Measurements from ENCODE around the gene TP53AIP1.

TP53AIP1 gene

DNA sequence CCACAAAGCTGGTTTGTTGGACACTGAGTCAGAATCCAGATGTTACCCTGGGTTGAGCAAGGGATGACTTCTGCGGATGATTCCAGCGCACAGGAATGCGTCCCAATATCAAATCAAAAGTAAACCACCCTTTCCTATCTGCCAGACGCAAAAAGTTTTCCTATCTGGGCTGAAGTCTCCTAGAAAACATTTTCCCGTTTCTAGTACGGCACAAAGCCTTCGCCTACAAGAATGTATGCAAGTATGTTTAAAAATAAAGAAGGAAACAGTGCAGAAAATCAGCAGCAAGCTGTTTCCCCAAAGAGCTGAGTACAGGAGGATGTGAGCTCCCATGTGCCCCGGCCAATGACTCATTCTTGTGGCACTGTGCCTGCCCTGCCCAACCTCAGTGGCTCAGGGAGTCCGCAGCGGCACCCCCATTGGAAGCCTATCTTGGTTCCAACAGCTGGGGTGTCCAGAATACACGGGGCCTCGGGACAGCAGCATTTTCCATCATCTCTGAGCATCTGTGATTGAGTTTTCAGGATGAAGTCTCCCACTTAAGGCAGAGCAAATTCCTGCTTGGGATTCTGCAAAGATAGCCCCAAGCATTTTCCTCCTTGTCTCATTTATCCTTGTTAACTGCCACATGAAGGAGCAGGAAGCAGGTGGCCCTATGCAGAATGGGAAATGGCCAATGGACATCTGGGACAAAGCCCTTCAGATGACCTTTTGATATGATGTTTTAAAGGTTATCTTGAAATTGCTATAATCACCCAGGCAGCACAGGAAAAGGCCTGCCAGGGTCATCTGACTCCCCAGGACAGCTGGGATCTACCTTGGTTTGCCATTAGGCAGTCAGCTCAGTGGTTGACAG lies 34.1 kb downstream of the TP53AIP1 start:
- H3K4me3 ChIP-seq (ENCODE audit: low read length) = no peak overlapping the region
- H3K9ac ChIP-seq (ENCODE audit: low read length) = no peak overlapping the region
- no peaks in the 10 kb centered on the region for H3K4me1 ChIP-seq (ENCODE audit: control insufficient read depth, insufficient read depth, low read length)
- H3K27ac ChIP-seq (ENCODE audit: low read depth, low read length) = no peak overlapping the region
- H3K27me3 ChIP-seq (ENCODE audit: control insufficient read depth, insufficient read depth, low read length) = no peaks in the 10 kb centered on the region
- no peaks in the 10 kb centered on the region for H3K36me3 ChIP-seq (ENCODE audit: control insufficient read depth, insufficient read depth, low read length)

GRCh38 chr11:128907585-128907984 lies 35.1 kb downstream of the TP53AIP1 start:
- no peak overlapping the region for H3K9ac ChIP-seq (ENCODE audit: low read length)
- no peak overlapping the region for H3K4me3 ChIP-seq (ENCODE audit: low read length)
- no peak overlapping the region for H3K27ac ChIP-seq (ENCODE audit: low read depth, low read length)
- H3K27me3 ChIP-seq (ENCODE audit: control insufficient read depth, insufficient read depth, low read length) = no peaks in the 10 kb centered on the region
- H3K36me3 ChIP-seq (ENCODE audit: control insufficient read depth, insufficient read depth, low read length) = no peaks in the 10 kb centered on the region
- no peaks in the 10 kb centered on the region for H3K4me1 ChIP-seq (ENCODE audit: control insufficient read depth, insufficient read depth, low read length)

- Histone ChIP-seq H3K4me3 (ENCODE audit: low read length) (no peak overlapping the region), H3K27ac (ENCODE audit: low read depth, low read length) (no peak overlapping the region), H3K36me3 (ENCODE audit: control insufficient read depth, insufficient read depth, low read length) (no peaks in the 10 kb centered on the region), H3K4me1 (ENCODE audit: control insufficient read depth, insufficient read depth, low read length) (no peaks in the 10 kb centered on the region), H3K27me3 (ENCODE audit: control insufficient read depth, insufficient read depth, low read length) (no peaks in the 10 kb centered on the region), H3K9ac (ENCODE audit: low read length) (no peak overlapping the region)
Observed at GRCh38 chr11:128906185-128907050, 36.3 kb downstream of the TP53AIP1 start.

DNA sequence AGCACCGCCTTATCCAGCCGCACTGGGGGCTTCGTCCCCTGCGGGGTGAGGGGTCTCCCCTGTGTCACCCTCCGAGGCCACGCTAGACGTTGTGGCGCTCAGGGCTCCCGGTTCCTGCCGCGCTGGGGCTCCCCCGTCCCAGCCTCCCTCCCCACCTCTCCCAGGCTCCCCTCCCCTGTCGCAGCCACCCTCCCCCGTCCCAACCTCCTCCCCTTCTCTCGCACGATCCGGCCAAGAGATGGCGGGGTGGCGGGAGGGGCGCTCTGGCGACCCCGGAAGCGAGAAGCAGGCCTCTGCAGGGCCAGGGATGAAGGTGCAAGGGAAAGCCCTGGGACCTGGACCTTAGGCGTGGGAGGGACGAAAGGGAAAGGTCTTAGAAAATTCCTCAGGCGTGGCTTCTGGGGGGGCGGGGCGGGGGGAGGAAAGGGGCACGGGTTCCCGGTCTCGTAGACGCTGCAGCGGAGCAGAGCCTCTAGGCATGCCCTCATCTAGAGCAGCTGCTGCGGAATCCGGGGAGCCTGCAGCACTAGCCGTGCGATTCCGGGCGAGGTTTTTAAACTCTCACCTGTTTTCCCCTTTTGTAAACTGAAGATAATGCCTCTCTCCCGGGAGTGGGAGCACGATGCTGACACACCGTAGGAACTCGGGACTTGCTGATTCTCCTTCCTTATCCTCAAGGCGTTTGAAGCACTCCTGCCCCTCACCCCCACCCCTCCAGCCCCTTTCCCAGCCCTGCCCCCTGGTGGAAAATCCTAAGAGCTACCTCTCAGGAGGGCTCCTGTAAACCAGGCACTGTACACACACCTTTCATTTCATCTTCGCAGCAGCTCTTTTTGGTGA lies 37.1 kb downstream of the TP53AIP1 start:
- no peaks in the 10 kb centered on the region for H3K36me3 ChIP-seq (ENCODE audit: control insufficient read depth, insufficient read depth, low read length)
- peak overlapping the region; percentile 22 for H3K27ac ChIP-seq (ENCODE audit: low read depth, low read length)
- peak overlapping the region; percentile 62 for H3K4me3 ChIP-seq (ENCODE audit: low read length)
- H3K27me3 ChIP-seq (ENCODE audit: control insufficient read depth, insufficient read depth, low read length) = no peaks in the 10 kb centered on the region
- H3K4me1 ChIP-seq (ENCODE audit: control insufficient read depth, insufficient read depth, low read length) = no peaks in the 10 kb centered on the region
- H3K9ac ChIP-seq (ENCODE audit: low read length) = no peak overlapping the region

DNA sequence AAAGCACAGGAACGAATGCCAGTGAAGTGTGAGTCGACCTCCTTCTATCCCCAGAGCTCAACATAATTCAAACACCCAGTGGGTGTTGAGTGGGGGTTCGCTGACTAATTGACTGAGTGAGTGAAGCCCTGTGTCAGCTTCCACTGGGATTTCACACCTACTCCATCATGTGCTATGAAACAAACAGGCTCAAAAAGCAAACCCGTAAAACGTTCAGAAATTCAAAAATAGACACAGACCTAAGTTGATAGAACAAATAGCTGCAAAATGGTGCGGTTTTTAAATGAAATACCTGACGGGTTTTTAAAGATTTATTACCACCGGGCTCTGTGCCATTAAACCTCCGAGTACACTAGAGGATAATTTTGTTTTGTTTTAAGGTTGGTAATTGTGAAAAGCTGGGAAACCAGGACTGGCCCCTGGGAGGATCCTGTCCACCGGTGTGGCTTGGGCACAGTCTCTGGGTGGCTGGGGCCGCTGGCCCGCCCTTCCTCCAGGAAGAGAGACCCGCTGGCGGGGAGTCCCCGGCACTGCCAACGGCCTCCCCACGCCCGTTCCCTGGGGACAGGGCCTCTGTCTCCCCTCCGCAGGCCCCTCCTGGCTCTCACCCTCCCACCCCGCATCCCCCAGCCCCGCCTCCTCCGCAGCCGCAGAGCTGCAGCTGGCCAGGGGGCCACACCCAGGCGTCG lies 37.9 kb downstream of the TP53AIP1 start:
- Histone ChIP-seq H3K27ac (ENCODE audit: low read depth, low read length) (no peak overlapping the region), H3K9ac (ENCODE audit: low read length) (no peak overlapping the region), H3K36me3 (ENCODE audit: control insufficient read depth, insufficient read depth, low read length) (no peaks in the 10 kb centered on the region), H3K27me3 (ENCODE audit: control insufficient read depth, insufficient read depth, low read length) (no peaks in the 10 kb centered on the region), H3K4me1 (ENCODE audit: control insufficient read depth, insufficient read depth, low read length) (no peaks in the 10 kb centered on the region), H3K4me3 (ENCODE audit: low read length) (peak overlapping the region; percentile 62)

DNA sequence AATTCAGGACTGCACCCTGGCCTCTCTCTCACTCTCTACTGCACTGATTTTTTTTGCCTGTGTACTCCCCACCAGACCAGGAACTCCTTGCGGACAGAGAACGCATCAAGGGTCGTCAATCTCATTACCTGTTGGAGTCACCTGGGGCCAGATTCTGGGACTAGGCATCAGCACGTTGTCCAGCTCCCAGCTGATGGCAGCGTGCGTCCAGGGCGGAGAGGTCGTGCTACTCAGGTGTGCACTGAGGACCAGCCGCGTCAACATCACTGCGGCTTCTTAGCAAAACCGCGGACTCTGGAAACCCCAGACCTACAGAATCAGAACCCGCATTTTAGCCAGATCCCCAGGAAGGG lies 38.4 kb downstream of the TP53AIP1 start:
- Histone ChIP-seq H3K36me3 (ENCODE audit: control insufficient read depth, insufficient read depth, low read length) (no peaks in the 10 kb centered on the region), H3K4me3 (ENCODE audit: low read length) (no peak overlapping the region), H3K27me3 (ENCODE audit: control insufficient read depth, insufficient read depth, low read length) (no peaks in the 10 kb centered on the region), H3K27ac (ENCODE audit: low read depth, low read length) (peak overlapping the region; percentile 40), H3K4me1 (ENCODE audit: control insufficient read depth, insufficient read depth, low read length) (no peaks in the 10 kb centered on the region), H3K9ac (ENCODE audit: low read length) (no peak overlapping the region)

DNA sequence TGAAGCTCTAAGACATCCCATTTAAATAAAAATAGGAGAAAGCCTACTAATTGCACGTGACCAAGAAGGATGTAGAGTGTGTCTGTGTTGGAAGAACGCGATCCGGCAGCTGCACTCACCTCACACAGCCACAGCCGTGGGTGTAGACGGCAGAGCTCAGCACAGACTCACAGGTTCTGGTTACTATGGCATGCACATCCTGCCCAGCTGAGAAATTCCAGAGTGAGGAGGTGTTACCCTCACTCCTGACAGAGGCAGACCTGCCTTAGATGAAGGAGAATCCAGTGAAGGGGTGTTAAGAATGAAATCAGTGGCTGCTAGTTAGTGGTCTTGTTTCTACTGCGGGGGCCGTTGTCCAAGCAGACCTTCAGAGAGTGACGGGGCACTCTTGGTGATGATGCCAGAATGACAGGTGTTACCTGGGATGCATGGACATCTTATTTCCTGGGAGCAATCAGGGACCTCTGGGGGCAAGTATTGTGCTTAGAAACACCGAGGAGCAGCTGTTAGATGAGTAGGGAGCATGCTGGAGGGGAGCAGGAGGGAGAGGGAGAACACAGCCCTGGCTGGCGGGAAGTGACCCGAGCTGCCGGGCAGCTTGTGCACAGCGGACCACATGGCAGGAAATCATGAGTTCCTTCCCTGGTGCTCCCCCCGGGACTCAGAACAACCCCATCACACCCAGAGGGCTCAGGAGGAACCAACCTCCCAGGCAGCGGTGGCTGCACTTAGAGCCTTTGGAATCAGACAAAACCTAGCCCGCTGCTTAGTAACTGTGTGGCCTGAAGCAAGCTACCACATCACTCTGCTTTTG lies 39.2 kb downstream of the TP53AIP1 start:
- no peak overlapping the region for H3K27ac ChIP-seq (ENCODE audit: low read depth, low read length)
- H3K4me1 ChIP-seq (ENCODE audit: control insufficient read depth, insufficient read depth, low read length) = no peaks in the 10 kb centered on the region

DNA sequence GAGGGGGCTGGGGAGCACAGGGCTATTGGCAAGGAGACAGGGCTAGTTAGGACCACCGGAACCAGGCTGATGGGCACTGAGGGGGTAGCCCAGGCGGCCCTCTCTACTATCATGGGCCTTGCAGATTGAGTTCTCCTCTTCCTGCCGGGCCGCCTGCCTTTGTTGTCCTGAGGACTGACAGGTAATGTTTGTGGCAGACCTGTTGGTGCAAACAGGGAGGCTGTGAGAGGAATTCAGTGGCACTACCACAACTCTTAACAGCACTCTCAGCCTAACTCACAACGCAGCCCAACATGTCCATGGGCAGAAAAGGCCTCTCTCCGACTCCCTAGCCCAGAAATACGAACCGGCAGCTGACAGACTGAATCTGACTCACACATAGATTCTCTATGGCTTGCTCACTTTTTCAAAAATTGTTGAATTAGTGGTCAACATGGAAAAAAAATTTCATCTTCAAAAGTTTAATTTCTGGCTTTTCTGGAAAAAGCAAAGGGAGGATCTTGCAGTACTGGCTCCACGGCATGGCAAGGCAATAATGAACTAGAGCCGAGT lies 40.1 kb downstream of the TP53AIP1 start:
- H3K4me1 ChIP-seq (ENCODE audit: control insufficient read depth, insufficient read depth, low read length) = no peaks in the 10 kb centered on the region
- no peak overlapping the region for H3K4me3 ChIP-seq (ENCODE audit: low read length)
- H3K27me3 ChIP-seq (ENCODE audit: control insufficient read depth, insufficient read depth, low read length) = no peaks in the 10 kb centered on the region
- H3K27ac ChIP-seq (ENCODE audit: low read depth, low read length) = no peak overlapping the region
- H3K36me3 ChIP-seq (ENCODE audit: control insufficient read depth, insufficient read depth, low read length) = no peaks in the 10 kb centered on the region
- no peak overlapping the region for H3K9ac ChIP-seq (ENCODE audit: low read length)

More for the DNA sequence above, 39.2 kb downstream of the TP53AIP1 start:
- Histone ChIP-seq H3K27me3 (ENCODE audit: control insufficient read depth, insufficient read depth, low read length) (no peaks in the 10 kb centered on the region), H3K36me3 (ENCODE audit: control insufficient read depth, insufficient read depth, low read length) (no peaks in the 10 kb centered on the region), H3K4me3 (ENCODE audit: low read length) (no peak overlapping the region), H3K9ac (ENCODE audit: low read length) (no peak overlapping the region)

GRCh38 chr11:128901653-128902514 lies 40.8 kb downstream of the TP53AIP1 start:
- Histone ChIP-seq H3K9ac (ENCODE audit: low read length) (no peak overlapping the region), H3K27me3 (ENCODE audit: control insufficient read depth, insufficient read depth, low read length) (no peaks in the 10 kb centered on the region), H3K4me1 (ENCODE audit: control insufficient read depth, insufficient read depth, low read length) (no peaks in the 10 kb centered on the region), H3K27ac (ENCODE audit: low read depth, low read length) (no peak overlapping the region), H3K36me3 (ENCODE audit: control insufficient read depth, insufficient read depth, low read length) (no peaks in the 10 kb centered on the region), H3K4me3 (ENCODE audit: low read length) (no peak overlapping the region)

GRCh38 chr11:128900468-128900867 lies 42.2 kb downstream of the TP53AIP1 start:
- Histone ChIP-seq H3K27me3 (ENCODE audit: control insufficient read depth, insufficient read depth, low read length) (no peaks in the 10 kb centered on the region), H3K4me1 (ENCODE audit: control insufficient read depth, insufficient read depth, low read length) (no peaks in the 10 kb centered on the region), H3K36me3 (ENCODE audit: control insufficient read depth, insufficient read depth, low read length) (no peaks in the 10 kb centered on the region), H3K9ac (ENCODE audit: low read length) (no peak overlapping the region), H3K4me3 (ENCODE audit: low read length) (no peak overlapping the region), H3K27ac (ENCODE audit: low read depth, low read length) (no peak overlapping the region)
